ENCODE results near the gene USP21. TPM values are rescaled to one million over a fixed set of nuclear protein-coding genes. Genes with fewer than 3 reads are reported as not detected.

Gene USP21
- total RNA-seq (2022; extraction: Qiagen RNA extraction), result 15.8 to 24.1 TPM (median 22.5 TPM) in 5 replicates

GRCh38 chr1:161159087-161159912, at the start of gene USP21:
Gene USP21 (plus strand): TSS chr1:161159500. CDS start chr1:161160641, 1,141 bp downstream.

GRCh38 chr1:161117759-161118581, 41.3 kb upstream of the USP21 start, which contains the start of the genes NIT1 and PFDN2:
Gene NIT1 (plus strand): TSS chr1:161118105. CDS start chr1:161118177, 72 bp downstream.
Gene PFDN2 (minus strand): TSS chr1:161118037. CDS start chr1:161118026, 11 bp downstream.

GRCh38 chr1:161132410-161133219, 26.7 kb upstream of the USP21 start, which contains the start of gene DEDD:
Gene DEDD (minus strand): TSS chr1:161132667. CDS start chr1:161124462, 8,205 bp downstream.

GRCh38 chr1:161153682-161154337, 5.5 kb upstream of the USP21 start, which contains the start of gene UFC1:
Gene UFC1 (plus strand): TSS chr1:161153978. CDS start chr1:161153998, 20 bp downstream.

GRCh38 chr1:161165742-161166668, 6.7 kb downstream of the USP21 start, which contains the start of gene PPOX:
Gene PPOX (plus strand): TSS chr1:161166426. CDS start chr1:161166848, 422 bp downstream.

GRCh38 chr1:161177112-161177935, 18.0 kb downstream of the USP21 start, which contains the start of gene B4GALT3:
Gene B4GALT3 (minus strand): TSS chr1:161177507. CDS start chr1:161176060, 1,447 bp downstream.

GRCh38 chr1:161198897-161199431, 39.7 kb downstream of the USP21 start, which contains the start of gene ADAMTS4:
Gene ADAMTS4 (minus strand): TSS chr1:161199054. CDS start chr1:161198627, 427 bp downstream.

GRCh38 chr1:161201836-161202712, 42.8 kb downstream of the USP21 start, which contains the start of gene NDUFS2:
Gene NDUFS2 (plus strand): TSS chr1:161202367. CDS start chr1:161202386, 19 bp downstream.

GRCh38 chr1:161215076-161215475, 55.8 kb downstream of the USP21 start, which contains the start of gene FCER1G:
Gene FCER1G (plus strand): TSS chr1:161215295. CDS start chr1:161215322, 27 bp downstream.

Other genes starting within 250 kb of the USP21 start
- gene ITLN2, start 204.7 kb upstream of the USP21 start, total RNA-seq (2022; extraction: Qiagen RNA extraction), result 0.64 to 0.98 TPM (median 0.83 TPM) in 5 replicates
- 48.2 to 73.2 TPM (median 62.9 TPM) in 5 replicates for gene F11R, start 138.3 kb upstream of the USP21 start, total RNA-seq (2022; extraction: Qiagen RNA extraction)
- 0.15 to 0.48 TPM (median 0.26 TPM) in 3 of 5 replicates, not detected in the others for gene TSTD1, start 120.5 kb upstream of the USP21 start, total RNA-seq (2022; extraction: Qiagen RNA extraction)
- 42.5 to 51.3 TPM (median 49.0 TPM) in 5 replicates for gene USF1, start 113.5 kb upstream of the USP21 start, total RNA-seq (2022; extraction: Qiagen RNA extraction)
- 0.07 to 0.09 TPM (median 0.07 TPM) in 5 replicates for gene ARHGAP30, start 89.6 kb upstream of the USP21 start, total RNA-seq (2022; extraction: Qiagen RNA extraction)
- 1.6 to 1.9 TPM (median 1.8 TPM) in 5 replicates for gene NECTIN4, start 69.9 kb upstream of the USP21 start, total RNA-seq (2022; extraction: Qiagen RNA extraction)
- gene KLHDC9, start 61.1 kb upstream of the USP21 start, total RNA-seq (2022; extraction: Qiagen RNA extraction), result 1.8 to 2.1 TPM (median 1.8 TPM) in 5 replicates
- gene PFDN2, start 41.5 kb upstream of the USP21 start, total RNA-seq (2022; extraction: Qiagen RNA extraction), result 98.5 to 110 TPM (median 106 TPM) in 5 replicates
- 25.8 to 32.2 TPM (median 31.0 TPM) in 5 replicates for gene NIT1, start 41.4 kb upstream of the USP21 start, total RNA-seq (2022; extraction: Qiagen RNA extraction)
- gene DEDD, start 26.8 kb upstream of the USP21 start, total RNA-seq (2022; extraction: Qiagen RNA extraction), result 30.9 to 35.3 TPM (median 31.4 TPM) in 5 replicates
- gene UFC1, start 5.5 kb upstream of the USP21 start, total RNA-seq (2022; extraction: Qiagen RNA extraction), result 87.5 to 144 TPM (median 90.2 TPM) in 5 replicates
- 12.2 to 15.7 TPM (median 15.2 TPM) in 5 replicates for gene PPOX, start 6.9 kb downstream of the USP21 start, total RNA-seq (2022; extraction: Qiagen RNA extraction)
- gene B4GALT3, start 18.0 kb downstream of the USP21 start, total RNA-seq (2022; extraction: Qiagen RNA extraction), result 20.3 to 25.7 TPM (median 24.3 TPM) in 5 replicates
- 0.01 to 0.02 TPM (median 0.01 TPM) in 4 of 5 replicates, not detected in the other for gene ADAMTS4, start 39.6 kb downstream of the USP21 start, total RNA-seq (2022; extraction: Qiagen RNA extraction)
- 78.6 to 115 TPM (median 82.0 TPM) in 5 replicates for gene NDUFS2, start 42.9 kb downstream of the USP21 start, total RNA-seq (2022; extraction: Qiagen RNA extraction)
- gene FCER1G, start 55.8 kb downstream of the USP21 start, total RNA-seq (2022; extraction: Qiagen RNA extraction), result 0.17 to 0.33 TPM in 2 of 5 replicates, not detected in the others
- gene APOA2, start 64.1 kb downstream of the USP21 start, total RNA-seq (2022; extraction: Qiagen RNA extraction), result 0.95 to 1.9 TPM in 2 of 5 replicates, not detected in the others
- gene TOMM40L, start 66.6 kb downstream of the USP21 start, total RNA-seq (2022; extraction: Qiagen RNA extraction), result 10.6 to 12.5 TPM (median 12.2 TPM) in 5 replicates
- gene NR1I3, start 78.7 kb downstream of the USP21 start, total RNA-seq (2022; extraction: Qiagen RNA extraction), result 0.07 TPM in 1 of 5 replicates, not detected in the others
- gene PCP4L1, start 99.2 kb downstream of the USP21 start, total RNA-seq (2022; extraction: Qiagen RNA extraction), result 0.06 to 0.15 TPM (median 0.07 TPM) in 5 replicates
- gene MPZ, start 150.5 kb downstream of the USP21 start, total RNA-seq (2022; extraction: Qiagen RNA extraction), result 0.12 to 0.36 TPM (median 0.24 TPM) in 5 replicates
- gene SDHC, start 154.9 kb downstream of the USP21 start, total RNA-seq (2022; extraction: Qiagen RNA extraction), result 238 to 251 TPM (median 241 TPM) in 5 replicates
- 0.16 to 0.22 TPM (median 0.18 TPM) in 5 replicates for gene CFAP126, start 208.4 kb downstream of the USP21 start, total RNA-seq (2022; extraction: Qiagen RNA extraction)